Activated CD4-positive, CD25-positive, alpha-beta regulatory T cell (primary cell): Measurements from ENCODE around the gene PANK2.
"Not testable (repeated sequence)": the region's sequence is repeated elsewhere in the genome, so short reads cannot be mapped to it uniquely, and the experiment has no call there.

Experiments used
- DNase-seq, 4 experiments: peaks; one replicate each; lab custom pipeline; 2025; lab: John Stamatoyannopoulos, UW

The PANK2 gene

GRCh38 chr20:3869839-3870634 is 19.1 kb upstream of the PANK2 start:
- no peak for DNase-seq

DNA sequence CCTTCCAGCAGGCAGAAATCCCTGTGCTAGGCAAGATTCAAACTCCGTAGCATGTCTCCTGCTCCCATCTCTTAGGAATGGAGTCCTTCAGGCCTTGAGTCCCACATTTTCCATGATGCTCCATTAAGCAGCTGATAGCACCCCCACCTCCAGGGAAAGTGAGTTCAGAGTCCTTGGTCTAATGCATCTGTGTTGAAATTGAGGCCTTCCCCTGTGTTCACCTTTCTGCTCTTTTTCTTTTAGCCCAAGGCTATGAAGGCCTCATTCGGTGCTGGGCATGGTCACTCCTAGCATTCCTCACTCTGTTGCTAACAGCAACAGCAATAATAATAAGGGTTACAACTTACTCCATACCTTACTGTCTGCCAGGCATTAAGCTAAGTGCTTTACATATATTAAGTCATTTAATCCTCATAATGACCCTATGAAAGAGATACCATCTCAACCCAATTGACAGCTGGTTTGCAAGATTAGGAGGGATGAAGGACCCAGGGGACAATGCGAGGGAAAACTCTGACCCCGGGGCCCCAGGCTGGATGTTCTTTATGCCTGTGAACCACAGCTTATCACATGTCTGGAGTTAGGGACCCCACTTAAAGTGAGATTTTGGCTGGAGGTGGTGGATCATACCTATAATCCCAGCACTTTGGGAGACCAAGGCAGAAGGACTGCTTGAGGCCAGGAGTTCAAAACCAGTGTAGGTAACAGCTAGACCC is 17.5 kb upstream of the PANK2 start:
- DNase-seq = no peak

- DNase-seq = no peak
Measured at GRCh38 chr20:3873507-3873906, 15.7 kb upstream of the PANK2 start.

GRCh38 chr20:3874194-3874844 is 14.9 kb upstream of the PANK2 start:
- no peak for DNase-seq

DNA sequence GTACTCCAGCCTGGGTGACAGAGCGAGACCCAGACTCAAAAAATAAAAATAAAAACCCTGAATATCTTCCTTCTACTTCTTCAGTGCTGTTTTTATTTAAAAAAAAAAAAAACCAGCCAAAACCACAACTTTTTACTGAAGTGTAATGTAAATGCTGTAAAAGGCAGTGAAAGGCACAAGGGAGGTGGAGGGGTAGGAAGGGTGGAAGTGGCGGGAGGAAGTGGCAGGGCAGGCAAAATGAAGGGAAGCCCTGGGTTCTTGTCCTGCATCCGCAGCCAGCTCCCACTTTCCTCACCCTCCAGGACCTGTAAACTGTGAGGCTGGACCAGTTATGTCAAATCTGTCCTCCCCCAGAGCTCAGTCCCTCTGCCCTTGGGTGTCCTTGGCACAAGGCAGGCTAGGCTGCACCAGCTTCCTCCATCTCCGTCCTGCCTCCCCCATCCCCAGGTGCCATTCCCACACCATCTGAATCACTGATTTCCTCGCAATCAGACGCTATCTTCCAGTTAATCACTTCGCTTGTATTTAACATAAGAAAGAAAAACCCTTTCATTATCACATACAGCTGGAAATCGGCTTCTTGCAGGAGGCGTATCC is 13.7 kb upstream of the PANK2 start:
- DNase-seq = no peak

DNA sequence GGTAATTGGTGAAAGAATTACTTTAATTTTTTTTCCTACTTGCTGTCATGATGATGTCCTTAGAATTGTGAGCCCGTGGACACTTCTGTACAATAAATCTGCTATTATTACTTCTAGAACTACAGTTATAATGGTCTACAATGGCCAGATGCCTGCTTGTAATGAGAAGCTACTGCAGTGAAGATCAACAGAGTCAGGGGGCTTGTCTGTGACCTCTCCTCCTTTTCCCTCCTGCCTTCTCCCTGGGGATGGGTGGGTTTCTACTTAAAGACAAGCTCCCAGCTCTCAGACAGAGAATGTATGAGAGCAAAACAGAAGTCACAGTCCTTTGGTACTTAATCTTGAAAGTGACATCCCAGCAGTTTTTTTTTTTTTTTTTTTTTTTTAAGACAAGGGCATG is 13.2 kb upstream of the PANK2 start:
- no peak for DNase-seq

DNA sequence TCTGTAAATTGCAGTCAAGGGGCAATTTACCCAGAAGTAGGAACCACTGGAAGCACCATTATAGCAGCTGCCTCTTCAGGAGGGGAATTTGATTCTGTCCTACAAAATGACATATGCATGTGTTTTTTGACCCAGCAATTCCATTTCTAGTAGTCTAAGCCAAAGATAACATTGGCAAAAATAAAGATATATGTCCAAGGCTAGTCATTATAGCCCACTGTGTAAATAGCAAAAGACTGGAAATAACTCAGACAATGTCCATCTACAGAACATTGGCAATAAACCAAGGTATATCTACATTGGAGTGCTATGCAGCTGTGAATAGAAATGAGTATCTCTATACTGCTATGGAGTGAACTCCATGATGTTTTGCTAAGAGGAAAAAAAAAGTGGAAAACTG is 12.5 kb upstream of the PANK2 start:
- DNase-seq = no peak

DNA sequence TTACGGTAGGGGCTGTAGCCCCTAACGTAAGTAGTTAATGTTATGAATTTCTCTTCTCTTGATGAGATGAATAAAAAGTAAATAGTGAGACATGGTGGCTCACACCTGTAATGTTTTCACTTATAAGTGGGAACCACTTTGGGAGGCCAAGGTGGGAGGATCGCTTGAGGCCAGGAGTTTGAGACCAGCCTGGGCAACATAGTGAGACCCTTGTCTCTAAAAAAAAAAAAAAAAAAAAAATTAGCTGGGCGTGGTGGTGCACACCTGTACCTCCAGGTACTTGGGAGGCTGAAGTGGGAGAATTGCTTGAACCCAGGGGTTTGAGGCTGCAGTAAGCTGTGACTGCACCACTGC is 10.3 kb upstream of the PANK2 start:
- not testable (repeated sequence) for DNase-seq

GRCh38 chr20:3885715-3886114 is 3.5 kb upstream of the PANK2 start:
- no peak for DNase-seq

DNA sequence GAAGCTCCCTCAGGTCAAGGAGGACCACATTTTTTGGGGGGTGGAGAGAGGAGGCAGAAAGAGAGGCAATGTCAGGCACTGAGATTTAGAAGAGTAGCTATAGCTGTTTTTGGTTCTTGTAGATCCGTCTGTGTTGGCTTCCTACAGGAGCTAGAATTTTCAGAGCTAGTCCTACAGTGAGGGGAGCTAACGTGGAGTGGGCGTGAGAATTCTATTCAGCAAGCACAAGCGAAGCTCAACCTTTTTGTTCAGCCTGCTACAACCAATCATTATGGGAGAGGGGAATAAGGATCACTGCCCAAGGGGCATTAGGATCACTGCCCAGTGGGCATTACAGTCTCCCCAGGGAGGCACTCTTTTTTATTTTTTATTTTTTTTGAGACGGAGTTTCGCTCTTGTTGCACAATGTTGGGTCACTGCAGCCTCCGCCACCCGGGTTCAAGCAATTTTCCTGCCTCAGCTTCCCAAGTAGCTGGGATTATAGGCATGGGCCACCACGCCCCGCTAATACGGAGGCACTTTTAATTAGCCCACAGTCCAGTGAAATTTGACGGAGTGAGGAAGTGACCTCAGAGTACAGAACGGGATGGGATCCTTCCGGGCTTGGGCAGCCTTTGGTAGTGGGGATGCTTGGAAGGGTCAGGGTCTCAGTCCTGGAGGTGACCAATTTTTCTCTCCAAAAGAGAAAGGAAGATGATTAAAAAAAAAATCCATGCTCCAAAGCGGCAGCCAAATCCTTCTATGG is 1.1 kb upstream of the PANK2 start:
- DNase-seq = no peak

GRCh38 chr20:3889489-3890397 is 556 bp downstream of the PANK2 start:
- peak in 3 of 4 experiments; percentile 17 to 27 (median 25) for DNase-seq

DNA sequence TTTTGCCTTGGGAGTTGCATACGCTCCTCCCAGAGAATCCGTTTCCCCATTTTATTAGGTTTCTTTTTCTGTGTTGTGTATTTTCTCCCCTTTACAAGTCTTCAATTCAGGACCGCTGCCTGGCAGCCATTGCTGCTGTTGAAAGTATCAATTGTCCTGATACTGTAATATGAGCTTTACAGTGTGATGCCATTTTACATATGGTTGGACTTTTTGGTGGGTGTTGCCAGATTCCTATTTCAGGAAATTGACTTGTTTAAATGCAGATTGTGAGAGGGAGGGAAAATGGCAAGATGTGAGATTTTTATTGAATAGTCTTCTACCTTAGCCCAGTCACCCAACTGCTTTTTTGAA is 1.2 kb downstream of the PANK2 start:
- no peak for DNase-seq

DNA sequence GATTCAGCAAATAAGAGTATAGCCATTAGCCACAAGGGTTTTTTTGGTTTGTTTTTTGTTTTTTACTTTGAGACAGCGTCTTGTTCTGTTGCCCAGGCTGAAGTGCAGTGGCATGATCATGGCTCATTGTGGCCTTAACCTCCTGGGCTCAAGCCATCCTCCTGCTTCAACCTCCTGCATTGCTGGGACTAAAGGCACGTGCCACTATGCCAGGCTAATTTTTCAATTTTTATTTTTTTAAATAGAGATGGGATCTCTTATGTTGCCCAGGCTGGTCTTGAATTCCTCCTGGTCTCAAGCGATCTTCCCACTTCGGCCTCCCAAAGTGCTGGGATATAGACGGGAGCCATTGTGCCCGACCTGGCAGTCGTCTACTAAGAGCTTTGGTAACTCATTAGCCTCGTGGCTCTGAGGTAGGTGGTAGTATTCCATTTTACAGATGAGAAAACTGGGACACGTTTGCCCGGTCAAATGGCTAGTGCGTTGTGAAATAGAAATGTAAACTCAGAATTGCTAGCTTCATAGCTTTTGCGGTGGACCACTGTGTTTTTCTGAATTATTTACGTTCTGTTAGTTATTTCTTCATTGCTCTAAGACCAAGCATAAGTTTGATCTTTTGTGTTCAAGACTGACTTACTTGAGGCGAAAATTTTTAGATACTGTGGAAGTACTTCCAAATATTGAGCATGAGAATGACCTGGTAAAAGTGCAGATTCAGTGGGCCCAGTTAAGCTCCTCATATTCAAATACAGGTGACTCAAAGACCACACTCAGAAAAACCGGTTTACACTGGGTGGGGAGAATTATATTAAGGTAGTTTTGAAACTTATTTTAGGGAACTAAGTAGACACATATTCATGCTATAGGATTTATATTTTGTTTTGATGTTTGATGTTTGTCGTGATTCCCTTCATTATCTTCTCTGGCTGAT is 2.1 kb downstream of the PANK2 start:
- DNase-seq = no peak

DNA sequence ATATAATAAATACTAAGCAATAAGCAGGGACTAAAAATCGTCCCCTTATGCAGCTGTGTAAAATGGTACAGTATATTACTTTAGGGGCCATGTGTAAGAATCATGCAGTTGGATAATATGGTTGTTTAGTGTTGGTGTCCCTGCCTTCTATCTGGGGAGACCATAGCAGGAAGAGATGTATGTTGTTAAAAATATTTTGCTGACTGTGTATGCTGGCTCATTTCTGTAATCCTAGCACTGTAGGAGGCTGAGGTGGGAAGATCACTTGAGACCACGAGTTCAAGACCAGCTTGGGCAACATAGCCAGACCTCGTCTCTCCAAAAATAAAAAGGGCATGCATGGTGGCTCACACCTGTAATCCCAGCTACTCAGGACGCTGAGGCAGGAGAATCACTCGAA is 5.6 kb downstream of the PANK2 start:
- DNase-seq = no peak

- DNase-seq = no peak
Measured at GRCh38 chr20:3896302-3896701, 7.1 kb downstream of the PANK2 start.

DNA sequence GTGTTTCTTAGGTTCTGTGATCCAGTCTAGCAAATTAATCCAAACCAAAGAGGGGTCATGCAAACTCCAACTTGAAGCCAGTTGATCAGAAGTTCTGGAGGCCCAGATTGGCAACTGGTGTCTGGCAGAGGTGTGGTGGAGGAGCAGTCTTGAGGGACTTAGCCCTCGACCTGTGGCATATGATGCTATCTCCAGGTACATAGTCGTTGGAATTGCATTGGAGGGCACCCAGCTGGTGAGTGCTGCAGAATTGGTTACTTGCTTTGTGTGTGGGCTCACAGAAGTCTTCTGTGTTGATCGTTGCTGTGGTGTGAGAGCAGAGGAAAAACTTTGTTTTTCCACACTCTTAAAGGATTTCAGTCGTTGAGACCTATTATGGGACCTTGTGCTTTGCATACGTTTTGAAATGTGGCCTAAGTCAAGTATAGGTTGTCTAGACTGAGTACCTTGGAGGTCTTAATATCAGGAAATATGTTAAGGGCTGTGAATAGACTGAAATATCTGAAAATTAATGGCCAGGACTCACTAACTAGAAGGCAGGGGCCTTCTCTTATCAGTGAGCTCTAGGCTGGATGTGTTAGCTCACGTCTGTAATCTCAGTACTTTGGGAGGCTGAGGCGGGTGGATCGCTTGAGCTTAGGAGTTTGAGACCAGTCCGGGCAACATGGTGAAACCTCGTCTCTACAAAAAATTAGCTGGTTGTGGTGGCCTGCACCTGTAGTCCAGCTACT is 7.8 kb downstream of the PANK2 start:
- no peak for DNase-seq

- not testable (repeated sequence) for DNase-seq
Measured at GRCh38 chr20:3898181-3898580, 9.0 kb downstream of the PANK2 start.

DNA sequence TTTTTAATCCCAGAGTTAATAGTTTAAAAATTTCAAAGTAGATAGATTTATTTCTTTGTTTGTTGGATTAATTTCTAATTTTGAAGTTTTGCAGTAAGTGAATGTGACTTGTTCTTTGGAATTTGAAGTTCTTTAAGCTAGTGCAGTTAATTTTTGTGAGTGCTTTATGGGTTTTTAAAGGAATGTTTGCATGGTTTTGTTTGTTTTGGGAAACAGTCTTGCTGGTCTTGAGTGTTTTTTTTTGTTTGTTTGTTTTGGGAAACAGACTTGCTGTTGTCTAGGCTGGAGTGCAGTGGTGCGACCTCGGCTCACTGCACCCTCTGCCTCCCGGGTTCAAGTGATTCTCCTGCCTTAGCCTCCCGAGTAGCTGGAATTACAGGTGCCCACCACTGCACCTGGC is 9.5 kb downstream of the PANK2 start:
- no peak for DNase-seq

- DNase-seq = no peak
Measured at GRCh38 chr20:3900187-3900604, 11.0 kb downstream of the PANK2 start.
